GM12872 (cell line): ENCODE results near the gene ODAPH.

ENCODE experiments used
- CTCF ChIP-seq: IDR thresholded peaks from 3 replicates; pipeline ENCODE4 v1.5.1; 2011; ENCODE audit warnings: low read depth, mild to moderate bottlenecking, low read length, moderate library complexity; ENCODE audit not compliant: insufficient read depth

ODAPH gene

DNA sequence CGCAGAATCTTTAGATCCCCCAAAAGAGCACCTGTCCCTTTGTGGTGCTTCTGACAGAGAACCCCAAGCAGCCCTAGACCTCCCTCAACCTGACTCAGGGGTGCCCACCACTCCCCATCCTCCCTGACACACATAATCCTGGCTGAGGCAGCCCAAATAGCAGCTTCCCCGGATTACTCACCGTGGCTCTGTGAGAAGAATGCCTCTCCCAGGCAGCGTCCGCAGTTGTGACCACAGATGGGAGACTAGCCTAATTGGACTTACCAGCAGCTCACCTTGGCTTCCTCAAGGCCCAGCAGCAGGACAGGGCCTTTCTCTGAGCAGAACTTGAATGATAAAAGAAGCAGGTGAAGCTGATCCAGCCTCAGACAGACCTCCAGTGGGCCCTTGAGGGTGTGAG lies 10.3 kb upstream of the ODAPH start:
- TF ChIP-seq CTCF, result no peak

GRCh38 chr4:75547647-75548387 lies 8.0 kb upstream of the ODAPH start:
- TF ChIP-seq CTCF, result no peak

DNA sequence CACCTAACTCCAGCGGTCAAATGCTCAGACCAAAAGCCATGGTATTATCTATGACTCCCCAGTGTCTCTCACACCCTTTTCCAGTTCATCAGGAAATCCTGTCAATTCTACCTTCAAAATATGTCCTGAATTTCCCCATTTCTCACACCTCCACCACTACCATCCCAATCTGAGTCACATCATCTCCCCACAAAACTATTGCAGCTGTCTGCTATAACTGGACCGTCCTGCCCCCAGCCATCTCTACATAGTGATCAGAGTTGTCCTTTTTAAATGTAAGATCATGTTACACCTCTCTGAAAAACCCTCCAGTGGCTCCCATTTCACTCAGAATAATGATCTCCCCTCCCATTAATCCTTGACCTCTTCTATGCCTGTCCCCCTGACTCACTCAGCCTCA lies 6.8 kb upstream of the ODAPH start:
- no peak for TF ChIP-seq CTCF

DNA sequence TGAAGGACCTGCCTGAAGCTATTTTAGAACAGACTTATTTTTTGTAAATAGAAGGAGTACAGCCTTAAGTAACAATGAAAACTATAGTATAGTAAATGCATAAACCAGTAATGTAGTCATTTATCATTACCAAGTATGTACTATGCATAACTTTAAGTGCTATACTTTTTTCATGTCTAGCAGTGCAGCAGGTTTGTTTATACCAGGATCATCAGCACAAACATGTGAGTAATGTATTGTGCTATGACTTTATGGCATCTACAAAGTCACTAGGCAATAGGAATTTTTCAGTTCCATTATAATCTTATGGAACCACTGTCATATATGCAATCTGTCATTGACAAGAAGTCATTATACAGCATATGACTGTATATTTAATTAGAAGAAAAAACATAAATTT lies 3.4 kb upstream of the ODAPH start:
- no peak for TF ChIP-seq CTCF

- no peak for TF ChIP-seq CTCF
Measured at GRCh38 chr4:75557696-75558095, 1.8 kb downstream of the ODAPH start.

- TF ChIP-seq CTCF, result no peak
Measured at GRCh38 chr4:75561789-75562188, 5.9 kb downstream of the ODAPH start.

DNA sequence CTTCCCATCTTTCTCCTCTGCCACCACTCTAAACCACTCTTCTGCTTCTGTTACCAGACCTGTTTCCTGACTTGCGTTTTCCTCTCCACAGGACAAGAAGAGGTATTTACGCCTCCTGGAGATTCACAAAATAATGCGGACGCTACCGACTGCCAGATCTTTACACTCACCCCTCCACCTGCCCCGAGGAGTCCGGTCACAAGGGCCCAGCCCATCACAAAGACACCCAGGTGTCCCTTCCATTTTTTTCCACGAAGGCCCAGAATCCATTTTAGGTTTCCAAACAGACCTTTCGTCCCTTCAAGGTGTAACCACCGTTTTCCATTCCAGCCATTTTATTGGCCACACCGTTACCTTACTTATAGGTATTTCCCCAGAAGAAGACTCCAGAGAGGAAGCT lies 8.2 kb downstream of the ODAPH start:
- TF ChIP-seq CTCF, result no peak
